Ovary (tissue), 9 donors: Measurements from ENCODE around the gene KLF13. TPM values are rescaled to one million over a fixed set of nuclear protein-coding genes. Genes with fewer than 3 reads are reported as not detected.

ENCODE experiments used
- DNase-seq, 5 donors: peaks; one replicate each; pipeline ENCODE4 v3.0.0-alpha.2; 2019 to 2020
- H3K27ac ChIP-seq, 2 donors: fragments of 200-600 bp; one replicate each; pipeline versions ENCODE4 v1.5.1 to v1.8.0; 2019 to 2022
- H3K27me3 ChIP-seq: fragments of 200-600 bp; one replicate; pipeline ENCODE4 v1.8.0; 2022
- H3K36me3 ChIP-seq: fragments of 200-600 bp; sonication (generic); one replicate; pipeline ENCODE4 v1.5.1; 2019
- H3K4me1 ChIP-seq: one replicate; pipeline ENCODE4 v1.8.1; 2013; ENCODE audit warnings: mild to moderate bottlenecking, moderate library complexity; ENCODE audit not compliant: insufficient read depth
- H3K4me3 ChIP-seq: fragments of 200-600 bp; sonication (generic); one replicate; pipeline ENCODE4 v1.5.1; 2017
- H3K9me3 ChIP-seq, 2 donors: fragments of 200-600 bp in 1 of 2; sonication (generic) in 1 of 2; one replicate each; pipeline versions ENCODE4 v1.5.1 to v1.8.1; 2013 to 2019; ENCODE audit warnings: mild to moderate bottlenecking in 1 of 2, moderate library complexity in 1 of 2
- EP300 ChIP-seq: sonication (generic); formaldehyde crosslinking; IDR thresholded peaks from one replicate; pipeline ENCODE4 v1.6.1; 2017; ENCODE audit warnings: antibody characterized with exemption
- POLR2A ChIP-seq: fragments of 450-650 bp; IDR thresholded peaks from one replicate; pipeline ENCODE4 v1.6.1; 2017; ENCODE audit warnings: antibody characterized with exemption, mild to moderate bottlenecking, moderate library complexity
- WGBS, 3 donors: extraction: QIAGEN DNeasy Blood & Tissue Kit in 1 of 3; methylation state at CpG; one replicate each; pipeline versions ENCODE4 v1.1.5 to v1.1.7; 2013 to 2017; 5-methylcytosine and 5-hydroxymethylcytosine counted together
- intact Hi-C, 4 donors: fragments of 100-400 bp; cut with DNase I; formaldehyde crosslinking; loops; one replicate each; pipeline versions ENCODE4 v1.11.0 to v1.15.1; 2022 to 2023
- polyA plus RNA-seq, 2 donors: library from polyadenylated mRNA; stranded (reverse); fragments of 200-250 nt in 1 of 2; fragments of 350-450 nt in 1 of 2; fragmentation: Illumina TruSeq in 1 of 2; extraction: RNeasy Lipid Tissue Mini Kit (QIAGEN cat#74804) in 1 of 2; gene quantifications; one replicate each; pipeline ENCODE4 v1.2.3, GENCODE V29; 2013 to 2014
- total RNA-seq, 7 donors: library from RNA; depleted of rRNA in 2 of 7; stranded (reverse); fragments of >200 nt in 2 of 7; fragmentation: NEBNext Ultra II Directional in 3 of 7; extraction: Animal tissue kit (Norgen Biotek cat#: 25700) in 3 of 7; gene quantifications; one replicate each; pipeline versions ENCODE4 v1.1.0 to v1.2.4, GENCODE V29; 2016 to 2023
- TF ChIP-seq, protein P1 (sequence below), 3 donors: fragments of 450-650 bp in 2 of 3; fragments of 200-600 bp in 1 of 3; IDR thresholded peaks; one replicate each; pipeline versions ENCODE4 v1.5.1 to v1.8.0; 2016 to 2022; ENCODE audit warnings: antibody characterized with exemption in 3 of 3, mild to moderate bottlenecking in 1 of 3
- donor health status: DM: no; HTN: no; CAD: no; lungs with moderate emphysema.
- donor health status: DM: no; HTN: no; CAD: no.
- donor health status: Bipolar disorder and iron deficiency.
- donor health status: DM: yes; HTN: yes; CAD: no.
- donor health status: DM: no; HTN: no; CAD: no.
- donor health status: DM: yes; HTN: yes; CAD: no.

The KLF13 gene
- total and polyA plus RNA-seq, 9 donors, result 14.8 to 58.2 (median 36.0) TPM

DNA sequence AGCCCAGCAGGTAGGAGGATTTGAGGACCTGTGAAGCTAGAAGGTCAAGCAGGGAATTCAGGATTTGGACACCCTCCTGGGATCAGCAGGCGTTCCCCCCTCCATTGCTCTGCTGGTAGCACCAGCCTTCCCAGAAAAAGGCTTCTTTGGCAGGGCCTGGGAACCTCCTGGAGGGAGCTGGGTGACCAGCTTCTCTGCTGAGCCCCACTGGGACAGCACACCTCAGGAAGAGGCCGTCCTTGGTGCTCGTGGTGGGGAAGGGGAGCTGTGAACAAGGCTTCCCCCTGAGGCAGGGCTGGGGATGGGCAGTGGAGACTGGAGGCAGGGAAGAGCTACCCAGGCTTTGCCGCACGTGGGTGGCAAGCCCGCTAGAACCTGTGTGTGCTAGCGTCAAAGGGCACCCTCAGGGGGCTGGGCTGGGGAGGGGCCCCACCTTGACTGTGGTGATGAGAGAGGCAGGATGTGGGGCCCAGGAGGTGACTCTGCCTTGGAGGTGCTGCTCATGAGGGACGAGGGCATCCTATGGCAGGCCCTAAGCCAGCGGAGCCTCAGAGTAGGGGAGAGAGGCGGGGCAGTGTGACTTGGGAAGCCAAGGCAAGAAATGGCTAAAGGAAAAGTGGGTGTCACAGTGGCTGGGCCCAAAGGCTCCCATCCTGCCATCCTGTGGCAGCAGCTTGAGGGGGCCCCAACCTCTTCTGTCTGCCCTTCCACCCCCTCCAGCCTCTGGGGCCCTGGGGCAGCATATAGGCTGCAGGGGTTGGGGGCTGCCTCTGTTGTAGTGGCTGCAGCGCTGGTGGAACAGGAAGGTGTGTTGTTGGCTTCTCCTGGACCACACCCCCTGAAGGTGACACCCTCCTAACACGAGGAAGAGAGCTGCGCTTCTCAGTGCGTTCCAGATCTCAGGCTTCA is 20.7 kb downstream of the KLF13 start:
- intact Hi-C loops, result no loop called here
- 93 to 98% (median 94%) methylated on average over 13 to 14 of the region's 14 CpGs for WGBS, 3 donors
- H3K27me3 ChIP-seq, result no peaks in the 10 kb centered on the region
- no peak overlapping the region for H3K27ac ChIP-seq
- H3K9me3 ChIP-seq, result no peaks in the 10 kb centered on the region
- H3K4me1 ChIP-seq, result peaks cover 11% of the 10 kb centered on the region
- TF ChIP-seq POLR2A (no peak), EP300 (no peak)
- TF ChIP-seq, protein P1, sequence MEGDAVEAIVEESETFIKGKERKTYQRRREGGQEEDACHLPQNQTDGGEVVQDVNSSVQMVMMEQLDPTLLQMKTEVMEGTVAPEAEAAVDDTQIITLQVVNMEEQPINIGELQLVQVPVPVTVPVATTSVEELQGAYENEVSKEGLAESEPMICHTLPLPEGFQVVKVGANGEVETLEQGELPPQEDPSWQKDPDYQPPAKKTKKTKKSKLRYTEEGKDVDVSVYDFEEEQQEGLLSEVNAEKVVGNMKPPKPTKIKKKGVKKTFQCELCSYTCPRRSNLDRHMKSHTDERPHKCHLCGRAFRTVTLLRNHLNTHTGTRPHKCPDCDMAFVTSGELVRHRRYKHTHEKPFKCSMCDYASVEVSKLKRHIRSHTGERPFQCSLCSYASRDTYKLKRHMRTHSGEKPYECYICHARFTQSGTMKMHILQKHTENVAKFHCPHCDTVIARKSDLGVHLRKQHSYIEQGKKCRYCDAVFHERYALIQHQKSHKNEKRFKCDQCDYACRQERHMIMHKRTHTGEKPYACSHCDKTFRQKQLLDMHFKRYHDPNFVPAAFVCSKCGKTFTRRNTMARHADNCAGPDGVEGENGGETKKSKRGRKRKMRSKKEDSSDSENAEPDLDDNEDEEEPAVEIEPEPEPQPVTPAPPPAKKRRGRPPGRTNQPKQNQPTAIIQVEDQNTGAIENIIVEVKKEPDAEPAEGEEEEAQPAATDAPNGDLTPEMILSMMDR (IDR thresholded peaks at IDR 0.05), result no peak
- H3K4me3 ChIP-seq, result no peak overlapping the region
- H3K36me3 ChIP-seq, result no peaks in the 10 kb centered on the region
- no peak for DNase-seq

DNA sequence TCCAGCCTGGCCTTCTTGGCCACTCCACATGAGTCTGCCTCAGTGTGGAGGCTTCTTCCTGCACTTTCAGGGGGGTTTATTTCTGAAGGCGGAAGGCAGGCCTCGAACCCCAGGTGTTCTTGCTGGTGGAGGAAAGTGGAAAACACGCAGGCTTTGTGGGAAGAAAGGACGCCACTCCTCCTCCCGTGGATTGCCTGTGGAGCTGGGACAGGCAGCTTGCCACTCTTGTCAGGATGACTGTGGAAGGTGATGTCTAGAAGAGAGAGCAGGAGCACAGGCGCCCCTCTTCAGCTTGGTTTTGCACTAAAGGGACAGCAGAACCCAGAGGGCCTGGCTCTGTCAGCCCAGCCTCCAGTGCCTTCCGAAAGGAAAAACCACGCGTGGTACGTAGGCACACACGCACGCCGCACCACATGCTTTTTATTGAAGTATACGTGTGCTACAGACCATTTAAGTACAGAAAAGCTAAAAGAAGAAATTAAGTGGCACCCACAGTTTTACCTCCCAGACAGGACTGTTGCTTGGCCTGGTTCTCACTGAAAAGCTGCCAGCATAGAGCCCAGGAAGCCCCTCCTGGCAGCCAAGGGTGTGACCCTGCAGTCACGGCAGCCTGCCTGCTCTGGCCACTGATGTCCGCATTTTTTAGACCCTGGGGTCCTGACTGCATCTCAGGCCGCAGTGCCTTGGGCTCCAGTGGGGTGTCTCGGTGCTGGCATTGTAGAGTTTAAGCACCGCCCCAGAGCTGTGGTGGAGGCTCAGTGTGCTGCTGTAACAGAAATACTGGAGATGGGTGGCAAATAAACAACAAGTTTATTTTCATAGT is 21.6 kb downstream of the KLF13 start:
- TF ChIP-seq EP300 (no peak), POLR2A (no peak)
- TF ChIP-seq, protein P1 (IDR thresholded peaks at IDR 0.05), result no peak
- no peak for DNase-seq
- WGBS, 3 donors, result 90 to 96% (median 95%) methylated on average over 19 of the region's 19 CpGs
- no peaks in the 10 kb centered on the region for H3K36me3 ChIP-seq
- H3K27ac ChIP-seq, result no peak overlapping the region
- no peaks in the 10 kb centered on the region for H3K27me3 ChIP-seq
- no peak overlapping the region for H3K4me3 ChIP-seq
- peaks cover 18% of the 10 kb centered on the region for H3K4me1 ChIP-seq
- intact Hi-C loops, result no loop called here
- H3K9me3 ChIP-seq, result no peaks in the 10 kb centered on the region

DNA sequence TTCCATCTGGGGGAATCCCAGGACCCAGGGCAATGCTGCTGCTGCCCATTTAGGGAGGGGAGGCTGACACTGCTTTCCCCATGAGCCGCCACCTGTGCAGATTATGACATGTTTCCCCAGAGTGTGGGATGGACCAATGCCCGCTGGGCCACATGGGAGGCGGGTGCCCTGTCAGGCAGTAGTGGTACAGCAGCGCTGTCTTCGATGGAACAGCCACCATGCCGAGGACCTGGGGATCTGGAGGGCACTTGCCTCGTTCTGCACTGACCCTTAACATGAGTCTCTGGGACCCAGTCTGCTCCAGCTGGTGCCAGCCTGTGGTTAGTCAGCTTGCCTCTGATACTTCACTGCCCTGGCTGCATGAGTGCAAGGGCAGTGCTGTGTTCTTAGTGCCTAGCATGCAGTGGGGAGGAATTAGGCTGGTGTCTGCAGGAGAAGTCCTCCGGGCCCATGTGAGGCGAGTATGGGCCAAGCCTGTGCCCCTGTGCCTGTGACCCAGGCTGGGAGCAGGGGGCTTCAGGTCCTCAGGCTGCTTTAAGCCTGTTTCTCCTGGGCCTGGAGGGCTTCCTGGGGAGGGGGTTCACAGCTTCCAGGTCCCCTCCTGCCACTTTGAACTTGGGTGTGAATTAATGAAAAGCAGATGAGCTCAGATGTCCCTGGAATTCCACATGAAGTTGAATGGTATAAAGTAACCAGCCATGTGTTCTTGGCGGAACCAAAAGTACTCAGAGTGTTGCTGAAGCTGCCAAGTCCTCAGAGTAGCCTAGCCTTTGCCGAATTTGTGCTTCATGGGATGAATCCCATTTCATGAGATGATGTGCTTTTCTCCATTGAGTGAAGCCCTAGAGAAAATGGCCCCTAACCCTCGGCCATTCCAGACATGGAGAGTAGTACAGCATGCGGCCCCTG is 22.9 kb downstream of the KLF13 start:
- TF ChIP-seq, protein P1 (IDR thresholded peaks at IDR 0.05), result no peak
- Histone ChIP-seq H3K9me3 (no peaks in the 10 kb centered on the region), H3K36me3 (no peaks in the 10 kb centered on the region), H3K4me3 (no peak overlapping the region), H3K27me3 (no peaks in the 10 kb centered on the region), H3K27ac (no peak overlapping the region), H3K4me1 (peaks cover 19% of the 10 kb centered on the region)
- intact Hi-C loops, result loop anchor here in 1 of 4 donors (10.0 kb wide), 1 partner anchor 135 kb away; no protein-coding TSS in a partner anchor
- WGBS, 3 donors, result 88 to 95% (median 92%) methylated on average over 13 of the region's 13 CpGs
- DNase-seq, result no peak

DNA sequence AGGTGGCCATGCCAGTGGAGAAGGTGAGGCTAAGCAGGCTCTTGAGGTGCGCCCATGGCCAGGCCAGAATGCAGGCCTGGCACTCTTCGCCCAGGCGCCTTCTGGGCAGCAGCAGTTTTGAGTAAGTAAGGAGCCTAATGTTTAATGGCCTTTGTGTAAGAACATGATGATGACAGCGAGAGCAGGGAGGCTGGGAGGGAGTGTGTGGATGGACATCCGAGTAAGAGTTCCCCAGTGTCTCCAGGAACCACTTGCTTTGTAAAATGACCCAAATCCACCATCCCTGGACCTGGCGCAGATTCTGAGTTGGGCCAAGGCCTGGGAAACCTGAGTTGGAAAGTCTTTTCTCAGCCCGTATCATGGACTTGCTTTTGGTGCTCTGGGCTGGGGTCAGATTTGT is 24.1 kb downstream of the KLF13 start:
- DNase-seq, result no peak
- Histone ChIP-seq H3K4me3 (no peak overlapping the region), H3K27me3 (no peaks in the 10 kb centered on the region), H3K4me1 (peaks cover 17% of the 10 kb centered on the region), H3K9me3 (no peaks in the 10 kb centered on the region), H3K27ac (no peak overlapping the region), H3K36me3 (no peaks in the 10 kb centered on the region)
- TF ChIP-seq EP300 (no peak), POLR2A (no peak)
- TF ChIP-seq, protein P1 (IDR thresholded peaks at IDR 0.05), result no peak
- intact Hi-C loops, result loop anchor here in 1 of 4 donors (10.0 kb wide), 1 partner anchor 136 kb away; no protein-coding TSS in a partner anchor
- WGBS, 3 donors, result 91 to 99% (median 95%) methylated on average over 7 of the region's 7 CpGs
